Mammary microvascular endothelial cell (primary cell): ENCODE results near the gene ZNF227. TPM values are rescaled to one million over a fixed set of nuclear protein-coding genes. Genes with fewer than 3 reads are reported as not detected.

ENCODE experiments used
- total RNA-seq: library from RNA; depleted of rRNA; stranded (reverse); fragments of >200 nt; gene quantifications from 2 replicates; pipeline ENCODE4 v1.2.3, GENCODE V29; 2015

ZNF227 gene
- total RNA-seq = 3.1 and 5.6 TPM in 2 replicates

DNA sequence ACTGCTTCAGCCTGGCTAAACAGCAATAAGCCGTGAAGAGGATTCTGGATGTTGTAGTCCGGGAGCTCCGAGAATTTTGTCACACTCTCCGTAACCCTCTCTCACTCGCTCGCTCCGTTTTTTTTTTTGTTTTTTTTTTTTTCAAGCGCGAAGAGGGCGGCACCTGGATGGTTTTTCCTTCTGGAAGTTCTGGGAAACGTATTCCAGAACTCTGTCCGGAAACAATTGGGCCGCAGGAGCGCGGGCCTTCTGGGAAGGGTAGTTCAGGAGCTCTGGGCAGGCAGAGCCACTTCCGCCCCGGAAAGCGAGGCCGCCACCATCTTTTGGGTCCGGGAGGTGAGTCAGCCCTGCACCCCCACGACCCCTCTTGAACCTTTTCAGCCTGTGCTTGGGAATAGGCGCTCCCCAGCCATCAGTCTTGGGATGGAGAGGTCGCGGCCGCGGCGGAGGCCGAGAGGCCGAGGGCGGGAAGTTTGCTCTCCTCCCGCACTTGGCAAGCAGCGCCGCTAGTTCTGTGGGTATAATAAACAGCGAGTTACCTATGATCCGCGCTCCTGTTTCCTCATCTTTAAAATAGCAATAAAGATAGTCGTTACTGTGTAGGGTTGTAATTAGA lies at the start of gene ZNF227:
ZNF227 (plus strand) TSS at position 283 of the 616 bp plus-strand sequence. CDS start 5,261 bp downstream, outside the sequence.

DNA sequence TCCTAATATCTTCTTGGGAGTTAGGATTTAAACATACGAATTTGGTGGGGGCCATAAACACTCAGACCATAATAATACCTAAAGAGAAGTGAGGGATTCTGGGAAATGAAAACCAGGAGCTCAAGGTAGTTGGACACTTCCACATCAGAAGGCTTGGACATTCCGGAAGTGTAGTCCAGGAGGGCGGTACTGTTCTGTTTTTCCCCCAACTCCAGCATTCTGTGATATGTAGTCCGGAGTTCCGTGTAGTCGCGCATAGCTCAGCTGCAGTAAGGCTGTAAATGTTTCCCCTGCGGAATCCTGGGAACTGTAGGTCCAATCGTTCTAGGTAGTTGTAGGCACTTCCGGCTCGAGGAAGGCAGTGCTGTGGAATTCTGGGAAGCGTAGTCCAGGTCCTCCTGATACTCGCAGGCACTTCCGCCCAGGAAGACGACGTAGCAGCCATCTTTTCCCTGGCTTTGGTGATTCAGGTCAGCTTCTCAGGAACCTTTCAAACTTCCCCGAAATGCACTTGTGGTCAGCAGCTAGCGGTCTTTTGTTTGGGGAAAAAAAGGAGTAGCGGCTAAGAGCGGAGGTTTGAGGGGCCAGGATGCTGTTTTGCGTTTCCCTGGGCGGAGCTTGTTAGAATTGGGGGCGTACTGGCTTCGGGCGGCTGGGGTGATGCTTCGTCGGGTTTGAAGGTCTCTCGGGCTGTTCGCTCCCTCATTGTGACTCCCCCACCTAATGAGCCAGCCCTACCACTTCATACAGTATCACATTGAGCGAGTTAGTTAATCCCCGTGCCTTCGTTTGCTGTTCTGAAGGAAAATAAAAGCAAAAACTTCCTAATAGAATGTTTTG lies 47.4 kb upstream of the ZNF227 start, which contains the start of gene ZNF226:
ZNF226 (plus strand) TSS at position 428 of the 840 bp plus-strand sequence. CDS start 4,981 bp downstream, outside the sequence.

Other genes starting within 250 kb of the ZNF227 start
- gene ZNF155, start 228.3 kb upstream of the ZNF227 start, total RNA-seq = 2.6 and 6.1 TPM in 2 replicates
- 0.94 and 1.4 TPM in 2 replicates for gene ZNF230, start 209.6 kb upstream of the ZNF227 start, total RNA-seq
- gene ZNF222, start 187.2 kb upstream of the ZNF227 start, total RNA-seq = 1.4 and 1.8 TPM in 2 replicates
- gene ZNF223, start 160.5 kb upstream of the ZNF227 start, total RNA-seq = 2.3 and 2.5 TPM in 2 replicates
- gene ZNF284, start 140.4 kb upstream of the ZNF227 start, total RNA-seq = 0.73 and 0.98 TPM in 2 replicates
- 7.4 and 8.3 TPM in 2 replicates for gene ZNF224, start 118.2 kb upstream of the ZNF227 start, total RNA-seq
- 1.1 and 1.9 TPM in 2 replicates for gene ZNF225, start 99.1 kb upstream of the ZNF227 start, total RNA-seq
- 5.2 and 5.5 TPM in 2 replicates for gene ZNF234, start 71.0 kb upstream of the ZNF227 start, total RNA-seq
- 7.9 and 15.5 TPM in 2 replicates for gene ZNF226, start 47.4 kb upstream of the ZNF227 start, total RNA-seq
- 0.13 and 1.0 TPM in 2 replicates for gene ZNF233, start 47.4 kb downstream of the ZNF227 start, total RNA-seq
- gene ZNF235, start 92.5 kb downstream of the ZNF227 start, total RNA-seq = 0.47 and 0.69 TPM in 2 replicates
- 2.1 and 2.4 TPM in 2 replicates for gene ZNF112, start 144.1 kb downstream of the ZNF227 start, total RNA-seq
- gene ZNF285, start 189.1 kb downstream of the ZNF227 start, total RNA-seq = 1.8 and 2.4 TPM in 2 replicates
- gene ZNF229, start 235.9 kb downstream of the ZNF227 start, total RNA-seq = 2.4 and 2.8 TPM in 2 replicates